Neuron (in vitro differentiated cells): Measurements from ENCODE around the gene SIAH3.

Source experiments
- H2AFZ ChIP-seq: one replicate; pipeline ENCODE4 v1.6.1; 2013; ENCODE audit warnings: low read depth, mild to moderate bottlenecking, inconsistent platforms, low read length, moderate library complexity
- H3K27me3 ChIP-seq: one replicate; pipeline ENCODE4 v1.6.1; 2013; ENCODE audit warnings: low read length; ENCODE audit not compliant: insufficient read depth
- H3K36me3 ChIP-seq: one replicate; pipeline ENCODE4 v1.6.1; 2013; ENCODE audit warnings: low read length; ENCODE audit not compliant: insufficient read depth
- H3K4me1 ChIP-seq: one replicate; pipeline ENCODE4 v1.6.1; 2013; ENCODE audit warnings: low read length; ENCODE audit not compliant: insufficient read depth
- H3K4me3 ChIP-seq: 2 replicates; pipeline ENCODE4 v1.5.1; 2013; ENCODE audit warnings: mild to moderate bottlenecking, low read length, moderate library complexity
- H3K9me3 ChIP-seq: one replicate; pipeline ENCODE4 v1.6.1; 2013; ENCODE audit warnings: low read length

The SIAH3 gene

GRCh38 chr13:45828256-45828968, 23.1 kb downstream of the SIAH3 start:
- Histone ChIP-seq H3K4me1 (peaks cover 10% of the 10 kb centered on the region), H3K9me3 (no peaks in the 10 kb centered on the region), H2AFZ (no peak overlapping the region), H3K27me3 (peaks cover 8% of the 10 kb centered on the region), H3K36me3 (no peaks in the 10 kb centered on the region), H3K4me3 (no peak overlapping the region)

- Histone ChIP-seq H2AFZ (no peak overlapping the region), H3K9me3 (no peaks in the 10 kb centered on the region), H3K4me1 (peaks cover 9% of the 10 kb centered on the region), H3K4me3 (no peak overlapping the region), H3K36me3 (no peaks in the 10 kb centered on the region), H3K27me3 (peaks cover 5% of the 10 kb centered on the region)
Measured at GRCh38 chr13:45827318-45827717, 24.2 kb downstream of the SIAH3 start.

GRCh38 chr13:45826731-45827130, 24.8 kb downstream of the SIAH3 start:
- peaks cover 2% of the 10 kb centered on the region for H3K27me3 ChIP-seq
- H3K4me1 ChIP-seq = peaks cover 9% of the 10 kb centered on the region
- no peak overlapping the region for H3K4me3 ChIP-seq
- H3K36me3 ChIP-seq = no peaks in the 10 kb centered on the region
- H3K9me3 ChIP-seq = no peaks in the 10 kb centered on the region
- H2AFZ ChIP-seq = no peak overlapping the region

GRCh38 chr13:45825387-45825650, 26.2 kb downstream of the SIAH3 start:
- no peak overlapping the region for H3K4me3 ChIP-seq
- no peaks in the 10 kb centered on the region for H3K27me3 ChIP-seq
- H3K4me1 ChIP-seq = peaks cover 9% of the 10 kb centered on the region
- H2AFZ ChIP-seq = no peak overlapping the region
- H3K36me3 ChIP-seq = no peaks in the 10 kb centered on the region
- H3K9me3 ChIP-seq = no peaks in the 10 kb centered on the region

GRCh38 chr13:45823583-45823982, 28.0 kb downstream of the SIAH3 start:
- no peaks in the 10 kb centered on the region for H3K27me3 ChIP-seq
- H3K36me3 ChIP-seq = no peaks in the 10 kb centered on the region
- H3K4me3 ChIP-seq = no peak overlapping the region
- peaks cover 7% of the 10 kb centered on the region for H3K4me1 ChIP-seq
- no peak overlapping the region for H2AFZ ChIP-seq
- H3K9me3 ChIP-seq = peaks cover 2% of the 10 kb centered on the region

GRCh38 chr13:45821811-45822210, 29.7 kb downstream of the SIAH3 start:
- Histone ChIP-seq H3K27me3 (no peaks in the 10 kb centered on the region), H3K4me3 (no peak overlapping the region), H3K4me1 (peaks cover under 1% of the 10 kb centered on the region), H3K9me3 (peaks cover 5% of the 10 kb centered on the region), H2AFZ (no peak overlapping the region), H3K36me3 (no peaks in the 10 kb centered on the region)

GRCh38 chr13:45820106-45820838, 31.3 kb downstream of the SIAH3 start:
- Histone ChIP-seq H3K4me1 (no peaks in the 10 kb centered on the region), H3K36me3 (no peaks in the 10 kb centered on the region), H3K4me3 (no peak overlapping the region), H3K9me3 (peaks cover 5% of the 10 kb centered on the region), H3K27me3 (no peaks in the 10 kb centered on the region), H2AFZ (no peak overlapping the region)

- Histone ChIP-seq H3K36me3 (no peaks in the 10 kb centered on the region), H3K27me3 (no peaks in the 10 kb centered on the region), H3K9me3 (peaks cover 5% of the 10 kb centered on the region), H3K4me1 (no peaks in the 10 kb centered on the region), H2AFZ (no peak overlapping the region), H3K4me3 (no peak overlapping the region)
Measured at GRCh38 chr13:45817833-45818232, 33.7 kb downstream of the SIAH3 start.

GRCh38 chr13:45816427-45816826, 35.1 kb downstream of the SIAH3 start:
- Histone ChIP-seq H3K4me1 (no peaks in the 10 kb centered on the region), H2AFZ (no peak overlapping the region), H3K4me3 (no peak overlapping the region), H3K9me3 (peaks cover 5% of the 10 kb centered on the region), H3K27me3 (no peaks in the 10 kb centered on the region), H3K36me3 (no peaks in the 10 kb centered on the region)

GRCh38 chr13:45812695-45813372, 38.7 kb downstream of the SIAH3 start:
- H2AFZ ChIP-seq = no peak overlapping the region
- H3K27me3 ChIP-seq = peaks cover 2% of the 10 kb centered on the region
- no peak overlapping the region for H3K4me3 ChIP-seq
- H3K9me3 ChIP-seq = no peaks in the 10 kb centered on the region
- H3K4me1 ChIP-seq = no peaks in the 10 kb centered on the region
- H3K36me3 ChIP-seq = no peaks in the 10 kb centered on the region

GRCh38 chr13:45811891-45812694, 39.5 kb downstream of the SIAH3 start:
- no peaks in the 10 kb centered on the region for H3K4me1 ChIP-seq
- H3K36me3 ChIP-seq = no peaks in the 10 kb centered on the region
- H3K4me3 ChIP-seq = no peak overlapping the region
- H2AFZ ChIP-seq = no peak overlapping the region
- H3K27me3 ChIP-seq = peaks cover 2% of the 10 kb centered on the region
- no peaks in the 10 kb centered on the region for H3K9me3 ChIP-seq

- no peaks in the 10 kb centered on the region for H3K4me1 ChIP-seq
- H3K9me3 ChIP-seq = no peaks in the 10 kb centered on the region
- H3K36me3 ChIP-seq = no peaks in the 10 kb centered on the region
- no peak overlapping the region for H3K4me3 ChIP-seq
- no peak overlapping the region for H2AFZ ChIP-seq
- H3K27me3 ChIP-seq = peaks cover 2% of the 10 kb centered on the region
Measured at GRCh38 chr13:45809801-45810394, 41.7 kb downstream of the SIAH3 start.
